Measurements from ENCODE around the gene MBD3L2.
"Not testable (repeated sequence)": the region's sequence is repeated elsewhere in the genome, so short reads cannot be mapped to it uniquely, and the experiment has no call there.

- TF ChIP-seq CTCF (IDR thresholded peaks at IDR 0.05 in 8 of 11, conservative IDR thresholded peaks at IDR 0.05 in 3 of 11); POLR2A (IDR thresholded peaks at IDR 0.05): not testable (repeated sequence)
Measured at GRCh38 chr19:7056371-7056770, 7.2 kb downstream of the MBD3L2 start.

Data from spleen (tissue), 7 donors.